NB4 (cell line): ENCODE measurements around the gene LRRC2.

ENCODE experiments used
- MYC ChIP-seq: IDR thresholded peaks from 2 replicates; pipeline ENCODE4 v1.6.1; 2011; ENCODE audit warnings: low read depth, low read length
- POLR2A ChIP-seq: IDR thresholded peaks from 2 replicates; pipeline ENCODE4 v1.6.1; 2011; ENCODE audit warnings: mild to moderate bottlenecking; ENCODE audit not compliant: insufficient read length; ENCODE audit errors: extremely low read depth
- TF ChIP-seq, protein P1 (sequence below): IDR thresholded peaks from one replicate; pipeline ENCODE4 v1.5.1; 2012; ENCODE audit warnings: low read depth, low read length

DNA sequence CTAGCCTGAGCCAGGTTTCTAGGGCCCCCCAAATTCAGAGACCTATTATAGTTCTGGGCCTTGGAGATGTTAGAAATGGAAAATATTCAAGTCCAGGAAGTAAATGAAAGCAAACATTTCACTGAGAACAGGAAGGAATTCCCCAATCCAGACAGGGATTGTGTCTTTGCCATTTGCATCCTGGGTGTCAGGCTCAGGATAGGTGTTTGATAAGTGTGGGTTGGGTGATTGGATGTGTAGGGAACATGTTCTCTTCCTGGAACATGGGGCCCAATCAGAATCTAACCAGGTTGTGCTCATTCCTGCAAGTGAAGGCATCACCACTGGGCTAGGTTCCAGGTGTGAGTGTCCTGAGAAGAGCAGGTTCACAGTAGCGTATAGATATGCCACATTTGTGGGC, 14.6 kb upstream of the LRRC2 start:
- TF ChIP-seq, protein P1, sequence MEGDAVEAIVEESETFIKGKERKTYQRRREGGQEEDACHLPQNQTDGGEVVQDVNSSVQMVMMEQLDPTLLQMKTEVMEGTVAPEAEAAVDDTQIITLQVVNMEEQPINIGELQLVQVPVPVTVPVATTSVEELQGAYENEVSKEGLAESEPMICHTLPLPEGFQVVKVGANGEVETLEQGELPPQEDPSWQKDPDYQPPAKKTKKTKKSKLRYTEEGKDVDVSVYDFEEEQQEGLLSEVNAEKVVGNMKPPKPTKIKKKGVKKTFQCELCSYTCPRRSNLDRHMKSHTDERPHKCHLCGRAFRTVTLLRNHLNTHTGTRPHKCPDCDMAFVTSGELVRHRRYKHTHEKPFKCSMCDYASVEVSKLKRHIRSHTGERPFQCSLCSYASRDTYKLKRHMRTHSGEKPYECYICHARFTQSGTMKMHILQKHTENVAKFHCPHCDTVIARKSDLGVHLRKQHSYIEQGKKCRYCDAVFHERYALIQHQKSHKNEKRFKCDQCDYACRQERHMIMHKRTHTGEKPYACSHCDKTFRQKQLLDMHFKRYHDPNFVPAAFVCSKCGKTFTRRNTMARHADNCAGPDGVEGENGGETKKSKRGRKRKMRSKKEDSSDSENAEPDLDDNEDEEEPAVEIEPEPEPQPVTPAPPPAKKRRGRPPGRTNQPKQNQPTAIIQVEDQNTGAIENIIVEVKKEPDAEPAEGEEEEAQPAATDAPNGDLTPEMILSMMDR = no peak
- TF ChIP-seq POLR2A = no peak
- no peak for TF ChIP-seq MYC
